A549 (cell line): Measurements from ENCODE around the gene SEMA7A.

Experiments
- EP300 ChIP-seq, 2 experiments: fragments of >200 bp; sonication (Bioruptor Twin); formaldehyde crosslinking; IDR thresholded peaks; 2 replicates in 1 of 2; 3 replicates in 1 of 2; pipeline ENCODE4 v1.6.1; 2016 to 2017
- NPAS2 ChIP-seq: fragments of 250-450 bp; sonication (Bioruptor Pico); IDR thresholded peaks from 2 replicates; pipeline ENCODE4 v1.8.0; 2022; ENCODE audit warnings: mild to moderate bottlenecking, moderate library complexity, borderline replicate concordance
- POLR2A ChIP-seq: IDR thresholded peaks from 2 replicates; pipeline ENCODE4 v1.6.1; 2012; ENCODE audit warnings: mild to moderate bottlenecking, low read length

- TF ChIP-seq POLR2A (no peak), EP300 (IDR thresholded peaks at IDR 0.05) (no peak), NPAS2 (CRISPR knock-in tag) (no peak)
Measured at GRCh38 chr15:74432271-74432967, 1.3 kb downstream of the SEMA7A start.
